CD4-positive, CD25-positive, alpha-beta regulatory T cell (primary cell): ENCODE measurements around the gene HOXB9. TPM values are rescaled to one million over a fixed set of nuclear protein-coding genes. Genes with fewer than 3 reads are reported as not detected.

Experiments
- ATAC-seq, 2 donors: fragments of 150-1000 bp; cut with Tn5 transposase; one replicate each; pipeline ENCODE4 v1.10.0; 2021; ENCODE audit warnings: low read depth in 2 of 2, moderate number of reproducible peaks in 2 of 2, moderate library complexity in 1 of 2
- DNase-seq, 3 donors: peaks; one replicate each; pipeline versions ENCODE4 v3.0.0 to v3.0.0-alpha.2; 2012 to 2022; ENCODE audit warnings: mixed read lengths in 1 of 3
- H3K27ac ChIP-seq: one replicate; pipeline ENCODE4 v1.7.0; 2013; ENCODE audit warnings: mild to moderate bottlenecking, low read length; ENCODE audit not compliant: insufficient read depth, poor library complexity, severe bottlenecking
- H3K27me3 ChIP-seq: one replicate; pipeline ENCODE4 v1.7.0; 2013; ENCODE audit warnings: low read length; ENCODE audit not compliant: control insufficient read depth, insufficient read depth
- H3K36me3 ChIP-seq: one replicate; pipeline ENCODE4 v1.7.0; 2013; ENCODE audit warnings: mild to moderate bottlenecking, low read length, moderate library complexity; ENCODE audit not compliant: control insufficient read depth, insufficient read depth
- H3K4me1 ChIP-seq: 2 replicates; pipeline ENCODE4 v1.7.0; 2013; ENCODE audit warnings: mild to moderate bottlenecking, low read length; ENCODE audit not compliant: insufficient read depth, control insufficient read depth, poor library complexity, severe bottlenecking
- H3K4me3 ChIP-seq: one replicate; pipeline ENCODE4 v1.7.0; 2013; ENCODE audit warnings: low read depth, mild to moderate bottlenecking, low read length, moderate library complexity
- H3K9me3 ChIP-seq, 2 experiments: 1 replicate in 1 of 2; 2 replicates in 1 of 2; pipeline ENCODE4 v1.7.0; 2013; ENCODE audit warnings: low read length in 2 of 2, mild to moderate bottlenecking in 1 of 2, moderate library complexity in 1 of 2; ENCODE audit not compliant: control insufficient read depth in 2 of 2
- H3K27ac Mint-ChIP-seq, 3 donors: one replicate each; pipeline ENCODE4 v1.8.0; 2020 to 2022; ENCODE audit warnings: mild to moderate bottlenecking in 3 of 3, mixed read lengths in 3 of 3, moderate library complexity in 2 of 3
- H3K27me3 Mint-ChIP-seq: one replicate; pipeline ENCODE4 v1.8.0; 2022; ENCODE audit warnings: mild to moderate bottlenecking, mixed read lengths
- H3K36me3 Mint-ChIP-seq: one replicate; pipeline ENCODE4 v1.8.0; 2020; ENCODE audit warnings: mixed read lengths
- H3K4me1 Mint-ChIP-seq, 4 donors: one replicate each; pipeline ENCODE4 v1.8.0; 2020 to 2022; ENCODE audit warnings: mixed read lengths in 4 of 4, mild to moderate bottlenecking in 1 of 4
- H3K4me3 Mint-ChIP-seq, 4 donors: one replicate each; pipeline ENCODE4 v1.8.0; 2020 to 2022; ENCODE audit warnings: mild to moderate bottlenecking in 4 of 4, mixed read lengths in 4 of 4, moderate library complexity in 3 of 4
- H3K9me3 Mint-ChIP-seq, 7 donors: one replicate each; pipeline ENCODE4 v1.8.0; 2020 to 2022; ENCODE audit warnings: mixed read lengths in 7 of 7, mild to moderate bottlenecking in 3 of 7, moderate library complexity in 2 of 7
- polyA plus RNA-seq, 4 donors: library from polyadenylated mRNA; unstranded; fragments of 300-500 nt; fragmentation: Illumina TruSeq; gene quantifications; one replicate each; pipeline ENCODE4 v1.2.3, GENCODE V29; 2021
- total RNA-seq: library from RNA; stranded (reverse); gene quantifications from one replicate; pipeline ENCODE4 v1.2.3, GENCODE V29; 2022

Gene HOXB9
- total and polyA plus RNA-seq, 5 donors from 2014 or later: 0.25 TPM; not detected in 4

DNA sequence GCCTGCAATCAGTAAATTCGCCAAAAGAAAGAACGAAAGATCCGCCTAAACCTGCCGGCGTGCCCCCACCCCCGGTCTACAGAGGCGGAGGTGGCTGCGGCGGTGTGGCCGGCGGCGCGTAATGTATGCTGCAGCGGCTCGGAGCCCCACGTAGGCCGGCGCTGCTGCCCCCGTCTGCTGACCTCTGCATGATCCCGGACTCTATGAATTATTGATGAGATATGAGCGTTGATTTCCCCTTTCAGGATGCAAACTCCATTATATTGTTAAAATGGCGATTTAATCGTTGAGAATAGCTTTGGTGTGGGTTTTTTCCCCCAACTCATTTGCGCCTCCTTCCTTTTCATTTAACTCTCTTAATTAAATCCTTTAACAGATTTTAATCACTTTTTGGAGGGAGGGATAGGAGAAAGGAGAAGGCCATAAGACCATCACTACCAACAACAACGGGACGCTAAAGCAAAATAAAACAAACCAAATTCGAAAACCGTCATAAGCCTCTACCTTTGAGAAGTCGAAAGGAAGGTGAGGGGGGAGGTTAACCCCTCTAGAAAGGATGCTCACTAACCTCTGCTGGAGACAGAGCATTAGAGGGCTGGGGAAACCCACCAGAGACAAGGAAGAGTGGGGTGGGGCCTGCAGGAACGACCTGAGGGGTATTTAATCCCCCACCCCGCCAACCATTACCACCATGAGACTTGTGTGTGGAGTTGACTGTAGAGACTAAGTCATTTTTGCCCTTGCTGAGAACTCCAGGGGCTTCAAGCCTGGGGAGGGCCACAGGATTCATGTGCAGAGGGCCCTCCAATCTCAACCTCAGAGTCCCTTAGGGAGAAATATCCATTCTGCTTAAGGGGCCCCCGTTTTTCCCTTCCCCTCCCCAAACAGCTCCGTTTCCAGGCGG, 39.6 kb downstream of the HOXB9 start:
- H3K27me3 ChIP-seq: peaks cover 53% of the 10 kb centered on the region
- ATAC-seq: no peak

DNA sequence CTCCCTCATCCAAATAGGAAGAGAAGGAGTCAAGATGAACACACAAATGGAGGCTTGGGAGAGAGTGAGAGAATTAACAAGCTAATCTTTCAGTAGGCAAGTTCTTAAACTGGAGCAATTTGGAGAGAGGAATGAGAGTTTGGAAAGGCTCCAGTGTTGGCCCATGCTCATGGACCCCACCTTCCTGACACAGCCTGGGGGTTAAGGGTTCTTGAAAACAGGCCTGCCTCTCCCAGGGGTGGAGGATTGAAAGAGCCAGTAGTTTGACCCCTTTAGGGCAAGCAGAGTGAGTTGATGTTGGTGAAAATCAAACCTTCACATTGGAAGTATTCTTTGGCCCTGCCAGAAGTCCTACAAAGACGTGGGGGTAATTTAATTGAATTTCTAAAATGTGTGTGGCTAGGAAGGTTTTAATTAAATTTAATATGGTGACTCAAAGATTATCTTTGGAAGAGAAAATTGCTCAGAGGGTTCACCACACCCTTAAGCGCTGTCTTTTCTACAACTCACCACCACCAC, 41.9 kb downstream of the HOXB9 start:
- Histone ChIP-seq H3K4me3 (no peak overlapping the region), H3K27me3 (peaks cover 52% of the 10 kb centered on the region), H3K9me3 (no peaks in the 10 kb centered on the region), H3K27ac (no peak overlapping the region), H3K4me1 (peaks cover 46% of the 10 kb centered on the region), H3K36me3 (no peaks in the 10 kb centered on the region)
- no peaks in the 10 kb centered on the region for H3K36me3 Mint-ChIP-seq
- DNase-seq: no peak
- H3K27me3 Mint-ChIP-seq: peaks cover 100% of the 10 kb centered on the region
- H3K4me3 Mint-ChIP-seq: peak overlapping the region in 3 of 4 donors; percentile 40 to 92 (median 76)
- H3K27ac Mint-ChIP-seq: no peak overlapping the region
- peaks cover 0 to 2% (median 0%) of the 10 kb centered on the region in 7 donors for H3K9me3 Mint-ChIP-seq
- no peak for ATAC-seq
- H3K4me1 Mint-ChIP-seq: peaks cover 16 to 62% (median 45%) of the 10 kb centered on the region in 4 donors

More for the DNA sequence above, 39.6 kb downstream of the HOXB9 start:
- H3K36me3 Mint-ChIP-seq: no peaks in the 10 kb centered on the region
- Histone ChIP-seq H3K36me3 (no peaks in the 10 kb centered on the region), H3K4me1 (peaks cover 30% of the 10 kb centered on the region), H3K9me3 (no peaks in the 10 kb centered on the region), H3K27ac (no peak overlapping the region), H3K4me3 (peak overlapping the region; percentile 89)
- peak overlapping the region in 1 of 3 donors; percentile 74 for H3K27ac Mint-ChIP-seq
- peaks cover 10 to 45% (median 27%) of the 10 kb centered on the region in 4 donors for H3K4me1 Mint-ChIP-seq
- peak in 1 of 3 donors; percentile 42 for DNase-seq
- H3K9me3 Mint-ChIP-seq: no peaks in the 10 kb centered on the region
- H3K4me3 Mint-ChIP-seq: peak overlapping the region; percentile 88 to 96 (median 93)
- H3K27me3 Mint-ChIP-seq: peaks cover 100% of the 10 kb centered on the region

DNA sequence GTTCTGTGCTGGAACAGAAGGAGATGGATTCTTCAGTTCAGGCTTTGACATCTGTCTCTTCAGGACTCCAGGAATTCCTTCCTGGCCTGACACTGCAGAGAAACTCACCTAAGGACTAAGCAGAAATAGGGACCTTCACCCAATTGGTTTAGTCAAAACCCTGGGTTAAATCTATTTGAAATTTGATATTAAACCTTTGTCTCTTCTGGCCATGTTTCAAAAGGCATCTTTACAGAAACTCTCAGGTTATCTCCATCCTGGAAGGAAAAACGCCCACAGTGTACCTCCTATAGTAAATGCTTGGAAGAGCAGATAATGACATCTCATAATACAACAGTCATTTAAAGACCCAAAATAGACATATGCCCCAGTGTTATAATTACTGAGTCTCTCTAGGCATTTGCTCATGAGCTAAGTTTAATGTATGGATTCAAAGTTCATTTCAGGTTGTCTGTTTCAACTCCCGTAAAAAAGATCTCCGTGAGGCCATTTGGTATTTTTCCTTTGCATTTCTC, 42.4 kb downstream of the HOXB9 start:
- Histone ChIP-seq H3K9me3 (no peaks in the 10 kb centered on the region), H3K36me3 (no peaks in the 10 kb centered on the region), H3K27me3 (peaks cover 52% of the 10 kb centered on the region), H3K27ac (no peak overlapping the region), H3K4me3 (no peak overlapping the region), H3K4me1 (peaks cover 51% of the 10 kb centered on the region)
- DNase-seq: no peak
- peaks cover 19 to 64% (median 50%) of the 10 kb centered on the region in 4 donors for H3K4me1 Mint-ChIP-seq
- H3K27ac Mint-ChIP-seq: no peak overlapping the region
- H3K36me3 Mint-ChIP-seq: no peaks in the 10 kb centered on the region
- H3K9me3 Mint-ChIP-seq: peaks cover 0 to 2% (median 0%) of the 10 kb centered on the region in 7 donors
- peaks cover 100% of the 10 kb centered on the region for H3K27me3 Mint-ChIP-seq
- H3K4me3 Mint-ChIP-seq: peak overlapping the region in 3 of 4 donors; percentile 11 to 92 (median 76)
- ATAC-seq: no peak

DNA sequence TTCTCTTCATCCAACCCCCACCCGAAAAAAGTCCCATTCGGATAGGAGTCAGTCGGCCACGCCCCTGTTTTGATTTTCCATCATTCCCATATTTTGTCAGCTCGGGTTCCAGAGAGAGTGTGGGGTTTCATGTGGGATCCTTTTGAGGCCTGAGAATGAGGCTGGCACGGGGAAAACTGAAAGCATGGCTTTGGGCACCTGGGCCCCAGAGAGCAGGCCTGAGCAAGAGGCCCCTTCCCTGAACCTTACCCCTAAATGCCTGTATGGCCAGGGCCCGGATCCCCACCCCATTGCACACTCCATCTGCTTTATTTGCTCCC, 43.4 kb downstream of the HOXB9 start:
- H3K27ac Mint-ChIP-seq: peak overlapping the region in 1 of 3 donors; percentile 79
- H3K4me3 ChIP-seq: no peak overlapping the region
- H3K27me3 ChIP-seq: peaks cover 45% of the 10 kb centered on the region
- H3K27me3 Mint-ChIP-seq: peaks cover 93% of the 10 kb centered on the region
- H3K27ac ChIP-seq: no peak overlapping the region
- ATAC-seq (no peak), DNase-seq (no peak)
- H3K36me3 ChIP-seq: no peaks in the 10 kb centered on the region
- peaks cover 55% of the 10 kb centered on the region for H3K4me1 ChIP-seq
- peak overlapping the region; percentile 76 to 92 (median 76) for H3K4me3 Mint-ChIP-seq
- H3K36me3 Mint-ChIP-seq: no peaks in the 10 kb centered on the region
- H3K4me1 Mint-ChIP-seq: peaks cover 19 to 66% (median 51%) of the 10 kb centered on the region in 4 donors
- no peaks in the 10 kb centered on the region for H3K9me3 ChIP-seq
- peaks cover 0 to 2% (median 0%) of the 10 kb centered on the region in 7 donors for H3K9me3 Mint-ChIP-seq

DNA sequence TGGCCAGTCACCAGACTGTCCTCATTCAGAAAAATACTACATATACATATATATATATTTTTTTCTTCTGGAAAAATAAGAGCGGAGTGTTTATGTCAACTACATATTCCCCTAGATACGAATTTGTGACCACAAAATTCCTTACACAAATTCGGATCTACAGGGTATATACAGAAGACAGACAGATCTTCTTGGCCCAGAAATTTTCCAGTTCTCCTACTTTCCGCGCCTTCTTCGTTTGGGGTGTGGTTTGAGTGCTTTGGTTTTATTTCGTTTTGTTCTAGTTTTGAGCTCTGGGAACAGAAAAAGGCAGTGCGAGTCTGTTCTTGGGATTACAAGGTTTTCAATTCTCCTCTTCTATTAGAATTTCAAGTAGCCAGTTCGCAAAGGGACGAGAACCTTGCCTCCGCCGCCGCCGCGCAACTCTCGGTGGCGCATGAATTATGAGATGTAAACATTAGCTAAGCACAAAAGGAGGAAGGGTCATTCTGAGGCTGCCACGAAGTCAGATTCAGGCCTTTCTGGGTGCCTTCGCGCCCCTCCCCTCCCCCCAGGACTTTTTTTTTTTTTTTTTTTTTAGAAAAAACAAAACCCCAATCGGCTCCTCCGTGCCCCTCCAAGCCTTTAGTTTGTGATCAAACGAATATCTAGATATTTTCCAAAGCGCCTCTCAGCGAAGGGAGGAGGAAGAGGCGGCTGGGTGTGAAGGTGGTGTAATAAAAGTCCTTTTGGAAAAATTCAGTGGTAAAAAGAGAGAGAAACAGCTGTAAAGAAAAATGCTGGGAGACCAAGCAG, 46.2 kb downstream of the HOXB9 start:
- Mint-ChIP-seq H3K4me3 (peak overlapping the region; percentile 50 to 88 (median 82)), H3K36me3 (no peaks in the 10 kb centered on the region), H3K4me1 (peaks cover 19 to 63% (median 48%) of the 10 kb centered on the region in 4 donors), H3K27ac (peak overlapping the region in 1 of 3 donors; percentile 60), H3K9me3 (peaks cover 0 to 2% (median 0%) of the 10 kb centered on the region in 7 donors), H3K27me3 (peaks cover 72% of the 10 kb centered on the region)
- no peak for DNase-seq
- H3K27ac ChIP-seq: no peak overlapping the region
- H3K36me3 ChIP-seq: no peaks in the 10 kb centered on the region
- H3K9me3 ChIP-seq: no peaks in the 10 kb centered on the region
- no peak overlapping the region for H3K4me3 ChIP-seq
- no peak for ATAC-seq
- peaks cover 58% of the 10 kb centered on the region for H3K4me1 ChIP-seq
- peaks cover 27% of the 10 kb centered on the region for H3K27me3 ChIP-seq

DNA sequence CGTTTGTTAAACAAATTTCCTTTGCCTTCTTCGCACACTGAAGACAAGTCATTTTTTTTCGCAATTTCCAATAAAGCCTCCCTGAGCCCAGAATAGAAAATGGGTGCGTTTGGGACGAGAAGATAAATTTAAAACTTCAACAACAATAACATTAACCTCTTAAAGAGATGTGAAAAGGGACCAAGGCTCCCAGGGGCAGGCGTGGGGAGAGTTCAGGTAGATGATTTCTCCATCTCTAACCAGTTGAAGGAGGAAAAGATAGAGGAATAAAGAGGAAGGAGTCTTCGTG, 46.7 kb downstream of the HOXB9 start:
- Mint-ChIP-seq H3K27me3 (peaks cover 69% of the 10 kb centered on the region), H3K27ac (peak overlapping the region in 1 of 3 donors; percentile 94), H3K4me3 (peak overlapping the region; percentile 75 to 88 (median 82)), H3K36me3 (no peaks in the 10 kb centered on the region), H3K9me3 (peaks cover 0 to 2% (median 0%) of the 10 kb centered on the region in 7 donors), H3K4me1 (peaks cover 19 to 64% (median 49%) of the 10 kb centered on the region in 4 donors)
- Histone ChIP-seq H3K36me3 (no peaks in the 10 kb centered on the region), H3K27me3 (peaks cover 27% of the 10 kb centered on the region), H3K4me3 (peak overlapping the region; percentile 80), H3K4me1 (peaks cover 56% of the 10 kb centered on the region), H3K9me3 (no peaks in the 10 kb centered on the region), H3K27ac (no peak overlapping the region)
- DNase-seq (no peak), ATAC-seq (no peak)
